ENCODE data around the gene DAPK1.

Gene DAPK1

DNA sequence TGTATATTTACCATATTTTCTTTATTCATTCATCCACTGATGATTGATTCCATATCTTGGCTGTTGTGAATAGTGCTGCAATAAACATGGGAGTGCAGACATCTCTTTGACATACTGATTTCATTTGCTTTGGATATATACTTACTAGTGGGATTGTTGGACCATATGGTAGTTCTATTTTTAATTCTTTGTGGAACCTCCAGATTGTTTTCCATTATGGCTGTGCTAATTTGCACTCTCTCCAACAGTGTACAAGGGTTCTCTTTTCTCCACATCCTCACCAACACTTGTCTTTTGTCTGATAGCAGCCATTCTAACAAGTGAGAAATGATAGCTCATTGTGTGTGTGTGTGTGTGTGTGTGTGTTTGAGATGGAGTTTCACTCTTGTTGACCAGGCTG is 86.7 kb downstream of the DAPK1 start:
- Histone ChIP-seq H4K20me1 (ENCODE audit: insufficient read depth) (no peaks in the 10 kb centered on the region), H3K27me3 (ENCODE audit: insufficient read depth, low read depth) (no peaks in the 10 kb centered on the region), H3K36me3 (ENCODE audit: insufficient read depth) (no peaks in the 10 kb centered on the region), H3K79me2 (ENCODE audit: insufficient read depth, low read depth) (no peaks in the 10 kb centered on the region), H3K4me1 (ENCODE audit: low read depth, poor library complexity, severe bottlenecking) (no peaks in the 10 kb centered on the region), H2AFZ (ENCODE audit: low read depth) (no peak overlapping the region), H3K27ac (no peak overlapping the region), H3K4me2 (no peak overlapping the region), H3K4me3 (IDR thresholded peaks at IDR 0.05; ENCODE audit: insufficient read depth, low read depth, low read length) (no peak overlapping the region), H3K9ac (no peak overlapping the region)
- TF ChIP-seq, protein P1, sequence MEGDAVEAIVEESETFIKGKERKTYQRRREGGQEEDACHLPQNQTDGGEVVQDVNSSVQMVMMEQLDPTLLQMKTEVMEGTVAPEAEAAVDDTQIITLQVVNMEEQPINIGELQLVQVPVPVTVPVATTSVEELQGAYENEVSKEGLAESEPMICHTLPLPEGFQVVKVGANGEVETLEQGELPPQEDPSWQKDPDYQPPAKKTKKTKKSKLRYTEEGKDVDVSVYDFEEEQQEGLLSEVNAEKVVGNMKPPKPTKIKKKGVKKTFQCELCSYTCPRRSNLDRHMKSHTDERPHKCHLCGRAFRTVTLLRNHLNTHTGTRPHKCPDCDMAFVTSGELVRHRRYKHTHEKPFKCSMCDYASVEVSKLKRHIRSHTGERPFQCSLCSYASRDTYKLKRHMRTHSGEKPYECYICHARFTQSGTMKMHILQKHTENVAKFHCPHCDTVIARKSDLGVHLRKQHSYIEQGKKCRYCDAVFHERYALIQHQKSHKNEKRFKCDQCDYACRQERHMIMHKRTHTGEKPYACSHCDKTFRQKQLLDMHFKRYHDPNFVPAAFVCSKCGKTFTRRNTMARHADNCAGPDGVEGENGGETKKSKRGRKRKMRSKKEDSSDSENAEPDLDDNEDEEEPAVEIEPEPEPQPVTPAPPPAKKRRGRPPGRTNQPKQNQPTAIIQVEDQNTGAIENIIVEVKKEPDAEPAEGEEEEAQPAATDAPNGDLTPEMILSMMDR (conservative IDR thresholded peaks at IDR 0.05; ENCODE audit: low read depth, low read length) = no peak

DNA sequence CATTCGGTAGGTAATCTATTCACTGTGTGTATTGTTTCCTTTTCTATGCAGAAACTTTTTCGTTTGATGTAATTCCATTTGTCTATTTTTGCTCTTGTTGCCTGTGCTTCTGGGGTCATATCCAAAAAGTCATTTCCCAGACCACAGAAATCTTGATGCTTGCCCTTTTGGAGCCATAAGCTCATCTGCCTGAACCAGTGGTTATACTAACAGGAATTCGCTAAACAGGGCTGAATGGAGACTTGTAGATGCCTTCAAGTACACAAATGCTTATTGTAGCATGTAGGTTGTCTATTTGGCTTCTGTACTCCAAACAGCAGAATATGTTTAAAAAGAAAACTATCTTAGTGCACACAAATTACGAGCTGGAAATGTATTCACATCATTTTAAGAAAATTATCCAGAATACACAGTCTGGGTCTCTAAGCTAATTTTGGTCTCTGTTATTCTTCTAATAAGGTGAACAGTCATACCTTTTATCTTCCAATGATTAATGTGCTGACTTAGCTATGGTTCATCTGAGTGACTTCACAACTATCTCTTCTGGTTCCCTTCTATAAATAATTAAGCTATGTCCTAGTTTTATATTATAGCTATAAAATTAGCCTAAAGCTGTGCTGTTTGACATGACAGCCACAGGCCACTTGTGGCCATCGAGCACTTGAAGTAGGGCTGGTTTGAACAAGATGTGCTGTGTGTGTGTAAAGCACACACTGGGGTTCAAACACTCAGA is 87.6 kb downstream of the DAPK1 start:
- H3K4me1 ChIP-seq (ENCODE audit: low read depth, poor library complexity, severe bottlenecking) = no peaks in the 10 kb centered on the region
- H3K4me3 ChIP-seq (IDR thresholded peaks at IDR 0.05; ENCODE audit: insufficient read depth, low read depth, low read length) = no peak overlapping the region
- TF ChIP-seq, protein P1 (conservative IDR thresholded peaks at IDR 0.05; ENCODE audit: low read depth, low read length) = no peak
- no peaks in the 10 kb centered on the region for H3K79me2 ChIP-seq (ENCODE audit: insufficient read depth, low read depth)
- H3K9ac ChIP-seq = no peak overlapping the region
- no peaks in the 10 kb centered on the region for H3K27me3 ChIP-seq (ENCODE audit: insufficient read depth, low read depth)
- no peak overlapping the region for H3K4me2 ChIP-seq
- no peaks in the 10 kb centered on the region for H4K20me1 ChIP-seq (ENCODE audit: insufficient read depth)
- no peak overlapping the region for H2AFZ ChIP-seq (ENCODE audit: low read depth)
- no peak overlapping the region for H3K27ac ChIP-seq
- H3K36me3 ChIP-seq (ENCODE audit: insufficient read depth) = no peaks in the 10 kb centered on the region

DNA sequence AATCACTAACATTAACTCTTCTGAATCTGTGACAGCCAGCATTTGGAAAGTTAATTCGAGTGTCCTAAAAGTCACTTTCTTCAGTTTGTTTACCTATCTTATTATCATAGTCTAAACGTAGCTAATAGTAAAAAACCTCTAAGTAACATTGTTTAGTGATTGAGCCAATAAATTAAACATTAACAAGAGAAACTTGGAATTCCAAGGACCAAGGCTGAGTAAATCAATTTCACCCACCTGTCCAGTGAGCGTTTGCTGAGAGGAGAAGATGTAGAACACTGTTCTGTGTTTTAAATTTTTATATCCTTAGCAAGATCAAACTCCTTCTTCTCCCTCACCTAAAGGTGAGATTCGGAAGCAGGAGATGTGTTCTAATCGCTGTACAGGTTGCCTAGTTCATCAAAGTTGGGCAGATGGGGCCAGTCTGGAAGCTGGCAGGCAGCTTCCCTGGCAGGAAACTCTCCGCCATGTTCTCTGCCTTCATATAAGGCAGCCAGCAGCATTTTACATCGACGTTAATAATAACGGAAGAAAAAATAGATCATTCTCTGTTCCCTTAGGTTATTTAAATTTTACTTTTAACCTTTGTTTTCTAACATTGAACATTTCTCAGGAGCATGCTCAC is 89.2 kb downstream of the DAPK1 start:
- no peaks in the 10 kb centered on the region for H3K36me3 ChIP-seq (ENCODE audit: insufficient read depth)
- H3K4me1 ChIP-seq (ENCODE audit: low read depth, poor library complexity, severe bottlenecking) = no peaks in the 10 kb centered on the region
- H4K20me1 ChIP-seq (ENCODE audit: insufficient read depth) = no peaks in the 10 kb centered on the region
- H3K4me2 ChIP-seq = no peak overlapping the region
- H3K4me3 ChIP-seq (IDR thresholded peaks at IDR 0.05; ENCODE audit: insufficient read depth, low read depth, low read length) = no peak overlapping the region
- H3K27me3 ChIP-seq (ENCODE audit: insufficient read depth, low read depth) = no peaks in the 10 kb centered on the region
- H3K27ac ChIP-seq = no peak overlapping the region
- no peak overlapping the region for H2AFZ ChIP-seq (ENCODE audit: low read depth)
- no peak overlapping the region for H3K9ac ChIP-seq
- no peaks in the 10 kb centered on the region for H3K79me2 ChIP-seq (ENCODE audit: insufficient read depth, low read depth)
- TF ChIP-seq, protein P1 (conservative IDR thresholded peaks at IDR 0.05; ENCODE audit: low read depth, low read length) = no peak

DNA sequence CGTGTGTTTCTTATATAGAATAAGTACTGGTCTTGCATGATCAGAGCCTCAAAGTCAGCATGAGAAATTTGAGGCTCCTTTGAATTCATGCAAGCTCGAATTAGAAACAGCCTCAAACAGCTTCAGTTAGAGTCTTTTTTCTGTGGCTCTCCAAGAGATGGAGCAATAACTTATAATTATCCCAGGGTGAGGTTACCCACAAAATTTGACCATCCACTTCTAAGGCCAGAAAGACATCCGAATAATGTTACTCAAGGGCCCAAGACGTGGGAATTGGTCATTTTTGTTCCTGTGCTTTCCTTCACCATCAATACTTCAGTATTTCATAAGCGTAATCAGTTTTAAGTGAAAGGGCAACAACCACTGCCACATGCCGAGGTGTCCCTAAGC is 89.7 kb downstream of the DAPK1 start:
- no peak overlapping the region for H3K27ac ChIP-seq
- H3K4me1 ChIP-seq (ENCODE audit: low read depth, poor library complexity, severe bottlenecking) = no peaks in the 10 kb centered on the region
- no peak overlapping the region for H3K9ac ChIP-seq
- TF ChIP-seq, protein P1 (conservative IDR thresholded peaks at IDR 0.05; ENCODE audit: low read depth, low read length) = no peak
- no peak overlapping the region for H2AFZ ChIP-seq (ENCODE audit: low read depth)
- no peak overlapping the region for H3K4me3 ChIP-seq (IDR thresholded peaks at IDR 0.05; ENCODE audit: insufficient read depth, low read depth, low read length)
- H3K4me2 ChIP-seq = no peak overlapping the region
- no peaks in the 10 kb centered on the region for H4K20me1 ChIP-seq (ENCODE audit: insufficient read depth)
- H3K27me3 ChIP-seq (ENCODE audit: insufficient read depth, low read depth) = no peaks in the 10 kb centered on the region
- H3K79me2 ChIP-seq (ENCODE audit: insufficient read depth, low read depth) = no peaks in the 10 kb centered on the region
- H3K36me3 ChIP-seq (ENCODE audit: insufficient read depth) = no peaks in the 10 kb centered on the region
